ENCODE measurements around the gene MLXIP.

The MLXIP gene

GRCh38 chr12:122185494-122186082 is 107.0 kb downstream of the MLXIP start:
- no peak for DNase-seq (ENCODE audit: low spot score)

- no peak for DNase-seq (ENCODE audit: low spot score)
Observed at GRCh38 chr12:122187466-122187865, 108.9 kb downstream of the MLXIP start.

GRCh38 chr12:122189626-122190475 is 111.3 kb downstream of the MLXIP start:
- no peak for DNase-seq (ENCODE audit: low spot score)

- DNase-seq (ENCODE audit: low spot score) = peak; percentile 55
Observed at GRCh38 chr12:122190842-122191668, 112.5 kb downstream of the MLXIP start.

- DNase-seq (ENCODE audit: low spot score) = no peak
Observed at GRCh38 chr12:122192441-122192840, 113.9 kb downstream of the MLXIP start.

- no peak for DNase-seq (ENCODE audit: low spot score)
Observed at GRCh38 chr12:122194804-122195203, 116.2 kb downstream of the MLXIP start.

- DNase-seq (ENCODE audit: low spot score) = no peak
Observed at GRCh38 chr12:122195405-122195804, 116.8 kb downstream of the MLXIP start.
